ENCODE data around the gene SPOP. TPM values are rescaled to one million over a fixed set of nuclear protein-coding genes. Genes with fewer than 3 reads are reported as not detected.

Gene SPOP
- total and polyA plus RNA-seq, 9 of the 15 experiments (the other 6 are each of a cell fraction or from before 2014, with no cell fraction given): 34.2 to 65.9 (median 39.7) TPM

DNA sequence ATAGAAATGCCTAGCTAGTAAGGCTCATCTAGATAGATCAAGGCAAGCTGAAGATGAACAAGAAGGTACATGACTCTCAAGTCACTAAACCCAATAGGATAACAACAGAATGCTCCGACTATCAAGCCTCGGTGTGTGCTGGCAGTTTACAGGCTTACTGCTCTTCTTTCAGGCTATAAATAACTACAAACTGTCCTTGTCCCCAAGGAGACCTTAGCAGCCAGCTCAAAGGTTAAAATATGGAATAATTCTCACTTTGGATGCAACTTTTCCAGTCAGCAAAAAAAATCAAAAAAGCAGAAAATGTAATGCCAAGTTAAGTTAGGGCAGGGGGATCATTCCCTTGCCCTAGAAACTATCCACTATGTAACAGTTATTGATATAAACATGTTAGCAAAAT is 44.6 kb downstream of the SPOP start:
- Histone ChIP-seq H3K4me2 (ENCODE audit: insufficient read depth, low read length) (no peak overlapping the region), H3K9me1 (ENCODE audit: control insufficient read depth, insufficient read depth, low read length) (no peaks in the 10 kb centered on the region), H3K79me2 (ENCODE audit: control insufficient read depth, insufficient read depth, low read length) (peaks cover 31% of the 10 kb centered on the region; the same call in 2 of the 3 replicates), H3K27ac (ENCODE audit: extremely low read depth, low read depth, low read length) (no peak overlapping the region), H3K9me3 (replicated peaks; ENCODE audit: control insufficient read depth, insufficient read depth, low read depth, low read length) (no peaks in the 10 kb centered on the region), H3K4me1 (replicated peaks in 1 of 2; ENCODE audit: control insufficient read depth in 2 of 2, insufficient read depth in 2 of 2, low read length in 2 of 2) (no peaks in the 10 kb centered on the region), H3K4me3 (no peak overlapping the region), H2AFZ (ENCODE audit: low read depth, low read length) (no peak overlapping the region), H3K36me3 (ENCODE audit: control insufficient read depth, insufficient read depth, low read length) (peaks cover 8% of the 10 kb centered on the region; the same call in 1 of the 3 replicates), H4K20me1 (replicated peaks; ENCODE audit: control insufficient read depth, insufficient read depth, low read length) (no peaks in the 10 kb centered on the region), H3K27me3 (ENCODE audit: control insufficient read depth in 2 of 2, insufficient read depth in 2 of 2, low read length in 2 of 2) (no peaks in the 10 kb centered on the region), H3K9ac (ENCODE audit: insufficient read depth in 1 of 2, low read depth in 2 of 2, low read length in 2 of 2) (no peak overlapping the region)
- CTCF ChIA-PET (ENCODE audit: low intra/inter-chr PET ratio): no interaction called here
- WGBS (ENCODE audit: insufficient coverage, low coverage, missing lambda C conversion rate): 51% methylated on average over 2 of the region's 2 CpGs
- 0 out of 2 replicates have a peak, but pooled peaks have one; percentile 49 for TF ChIP-seq ZNF316 (IDR thresholded peaks at IDR 0.05)
- no peak for TF ChIP-seq RCOR1 (IDR thresholded peaks at IDR 0.05; ENCODE audit: borderline replicate concordance in 1 of 2, low read depth in 2 of 2, low read length in 2 of 2)
- no peak for FAIRE-seq
- in situ Hi-C loops (cut with MboI) (no loop called here), intact Hi-C loops (cut with micrococcal nuclease) (no loop called here)
- DNase-seq (ENCODE audit: extremely low read depth in 1 of 4, low spot score in 3 of 4): no peak
- ATAC-seq: no peak
- no TSS peak for BruUV-seq (replicated peaks)
- POLR2A ChIA-PET: no interaction called here

- H4K20me1 ChIP-seq (replicated peaks; ENCODE audit: control insufficient read depth, insufficient read depth, low read length): no peaks in the 10 kb centered on the region
- no peak for FAIRE-seq
- H3K4me1 ChIP-seq (replicated peaks in 1 of 2; ENCODE audit: control insufficient read depth in 2 of 2, insufficient read depth in 2 of 2, low read length in 2 of 2): no peaks in the 10 kb centered on the region
- 80% methylated on average over 3 of the region's 4 CpGs for WGBS (ENCODE audit: insufficient coverage, low coverage, missing lambda C conversion rate)
- no peak overlapping the region for H3K9ac ChIP-seq (ENCODE audit: insufficient read depth in 1 of 2, low read depth in 2 of 2, low read length in 2 of 2)
- H2AFZ ChIP-seq (ENCODE audit: low read depth, low read length): no peak overlapping the region
- H3K9me1 ChIP-seq (ENCODE audit: control insufficient read depth, insufficient read depth, low read length): no peaks in the 10 kb centered on the region
- in situ Hi-C loops (cut with MboI) (no loop called here), intact Hi-C loops (cut with micrococcal nuclease) (no loop called here)
- peaks cover 35% of the 10 kb centered on the region; the same call in 2 of the 3 replicates for H3K79me2 ChIP-seq (ENCODE audit: control insufficient read depth, insufficient read depth, low read length)
- CTCF ChIA-PET (ENCODE audit: low intra/inter-chr PET ratio): no interaction called here
- no peak for ATAC-seq
- peaks cover 8% of the 10 kb centered on the region; the same call in 1 of the 3 replicates for H3K36me3 ChIP-seq (ENCODE audit: control insufficient read depth, insufficient read depth, low read length)
- no peak for DNase-seq (ENCODE audit: extremely low read depth in 1 of 4, low spot score in 3 of 4)
- BruUV-seq (replicated peaks): no TSS peak
- no peak overlapping the region for H3K4me2 ChIP-seq (ENCODE audit: insufficient read depth, low read length)
- no peak overlapping the region for H3K27ac ChIP-seq (ENCODE audit: extremely low read depth, low read depth, low read length)
- no peaks in the 10 kb centered on the region for H3K27me3 ChIP-seq (ENCODE audit: control insufficient read depth in 2 of 2, insufficient read depth in 2 of 2, low read length in 2 of 2)
- H3K4me3 ChIP-seq: no peak overlapping the region
- POLR2A ChIA-PET: interaction anchor here (1.3 kb wide), 1 partner anchor 13 kb away, joined by 5 read pairs; no protein-coding TSS in a partner anchor
- no peaks in the 10 kb centered on the region for H3K9me3 ChIP-seq (replicated peaks; ENCODE audit: control insufficient read depth, insufficient read depth, low read depth, low read length)
- TF ChIP-seq, protein P1, sequence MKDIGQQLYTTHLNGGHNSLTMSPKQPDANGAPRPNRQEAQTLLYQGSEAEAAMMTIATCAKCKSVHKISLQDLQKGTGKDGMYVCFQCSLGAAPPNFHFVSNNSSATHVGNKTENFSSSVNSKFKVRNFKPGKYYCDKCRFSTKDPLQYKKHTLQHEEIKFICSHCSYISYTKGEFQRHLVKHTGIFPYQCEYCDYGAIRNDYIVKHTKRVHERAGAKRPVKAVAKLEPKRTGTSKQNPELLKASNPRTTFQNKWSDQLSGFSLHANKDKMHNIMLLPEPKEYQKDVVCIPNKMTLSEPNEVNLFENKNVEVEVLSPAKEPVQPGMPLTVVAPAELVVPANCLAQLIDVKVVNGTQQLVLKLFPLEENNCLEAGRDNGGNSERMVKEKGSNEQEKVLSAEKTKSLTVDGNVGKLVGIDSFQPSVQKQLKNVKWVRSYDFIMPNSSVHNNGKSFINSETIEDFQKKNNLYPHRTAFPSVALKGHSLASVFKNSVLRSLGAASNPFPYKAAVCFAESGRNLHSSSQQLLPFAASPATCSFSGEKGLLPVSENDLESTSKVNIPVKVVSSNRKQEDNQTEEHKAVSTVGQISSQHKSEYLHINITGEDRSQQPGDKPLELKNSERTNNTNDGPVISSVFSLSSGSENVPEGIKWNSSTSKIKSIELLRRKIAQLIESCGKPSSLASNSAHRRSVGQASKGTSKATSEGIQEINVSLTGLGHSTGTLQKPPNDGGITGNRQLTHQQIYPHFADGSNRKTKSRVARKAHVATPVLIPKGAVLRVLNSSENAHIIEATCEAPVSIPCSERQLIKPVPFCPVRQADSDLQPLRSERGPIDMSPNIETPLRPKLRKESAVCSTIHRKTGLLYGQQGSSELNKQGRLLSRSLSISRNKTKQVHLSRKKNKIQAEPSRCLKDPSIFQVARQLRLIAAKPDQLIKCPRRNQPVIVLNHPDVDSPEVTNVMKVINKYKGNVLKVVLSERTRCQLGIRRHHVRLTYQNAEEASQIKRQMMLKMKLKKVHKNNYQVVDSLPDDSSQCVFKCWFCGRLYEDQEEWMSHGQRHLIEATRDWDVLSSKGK (CRISPR knock-in tag; IDR thresholded peaks at IDR 0.05): no peak
- no peak for TF ChIP-seq ATF1 (CRISPR knock-in tag; IDR thresholded peaks at IDR 0.05)
- TF ChIP-seq ATF1 (tag; IDR thresholded peaks at IDR 0.05): no peak
- TF ChIP-seq ZMIZ1 (IDR thresholded peaks at IDR 0.05; ENCODE audit: low read depth in 2 of 2, low read length in 2 of 2): no peak
- TF ChIP-seq E2F3 (CRISPR knock-in tag; IDR thresholded peaks at IDR 0.05): no peak
- TF ChIP-seq ZNF239 (CRISPR knock-in tag; IDR thresholded peaks at IDR 0.05): no peak
- TF ChIP-seq STAT5B (CRISPR knock-in tag; IDR thresholded peaks at IDR 0.05): no peak
- TF ChIP-seq HNRNPLL (IDR thresholded peaks at IDR 0.05; ENCODE audit: low read depth, low read length, poor library complexity, severe bottlenecking): no peak
These were observed 45.7 kb downstream of the SPOP start for GRCh38 chr17:49632201-49632600.
